Esophagus squamous epithelium (tissue), 4 donors: Measurements from ENCODE around the gene GPR137C.

Experiments used
- POLR2A ChIP-seq, 4 donors: fragments of 450-650 bp; IDR thresholded peaks; one replicate each; pipeline ENCODE4 v1.6.1; 2017; ENCODE audit warnings: antibody characterized with exemption in 4 of 4, mild to moderate bottlenecking in 4 of 4, moderate library complexity in 3 of 4
- TF ChIP-seq, protein P1 (sequence below), 6 experiments: fragments of 450-650 bp in 4 of 6; fragments of 200-600 bp in 2 of 6; sonication (generic) in 2 of 6; IDR thresholded peaks; one replicate each; pipeline ENCODE4 v1.5.1; 2016 to 2019; ENCODE audit warnings: antibody characterized with exemption in 6 of 6, mild to moderate bottlenecking in 4 of 6, moderate library complexity in 4 of 6

DNA sequence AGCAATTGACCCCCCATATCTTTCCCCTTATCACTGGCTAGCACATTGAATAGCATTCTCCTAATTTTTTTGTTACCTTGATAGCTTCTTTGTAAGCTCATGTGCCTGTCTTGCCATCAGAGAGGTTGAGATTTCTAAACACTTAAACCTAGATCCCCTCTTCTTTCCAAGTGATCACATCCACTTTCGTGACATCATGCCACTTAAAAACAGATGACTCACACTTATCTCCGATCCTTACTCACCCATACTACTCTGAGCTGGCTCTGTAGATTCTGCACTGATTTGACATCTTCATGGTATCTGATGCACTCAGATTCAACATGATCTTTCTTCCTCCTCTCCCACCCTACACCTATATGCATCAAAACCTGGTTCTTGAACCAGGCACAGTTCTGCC lies 10.5 kb downstream of the GPR137C start:
- TF ChIP-seq, protein P1, sequence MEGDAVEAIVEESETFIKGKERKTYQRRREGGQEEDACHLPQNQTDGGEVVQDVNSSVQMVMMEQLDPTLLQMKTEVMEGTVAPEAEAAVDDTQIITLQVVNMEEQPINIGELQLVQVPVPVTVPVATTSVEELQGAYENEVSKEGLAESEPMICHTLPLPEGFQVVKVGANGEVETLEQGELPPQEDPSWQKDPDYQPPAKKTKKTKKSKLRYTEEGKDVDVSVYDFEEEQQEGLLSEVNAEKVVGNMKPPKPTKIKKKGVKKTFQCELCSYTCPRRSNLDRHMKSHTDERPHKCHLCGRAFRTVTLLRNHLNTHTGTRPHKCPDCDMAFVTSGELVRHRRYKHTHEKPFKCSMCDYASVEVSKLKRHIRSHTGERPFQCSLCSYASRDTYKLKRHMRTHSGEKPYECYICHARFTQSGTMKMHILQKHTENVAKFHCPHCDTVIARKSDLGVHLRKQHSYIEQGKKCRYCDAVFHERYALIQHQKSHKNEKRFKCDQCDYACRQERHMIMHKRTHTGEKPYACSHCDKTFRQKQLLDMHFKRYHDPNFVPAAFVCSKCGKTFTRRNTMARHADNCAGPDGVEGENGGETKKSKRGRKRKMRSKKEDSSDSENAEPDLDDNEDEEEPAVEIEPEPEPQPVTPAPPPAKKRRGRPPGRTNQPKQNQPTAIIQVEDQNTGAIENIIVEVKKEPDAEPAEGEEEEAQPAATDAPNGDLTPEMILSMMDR (IDR thresholded peaks at IDR 0.05): no peak
- no peak for TF ChIP-seq POLR2A (IDR thresholded peaks at IDR 0.05)
